AG10803 (cell line): ENCODE data around the gene ABI1.

ENCODE experiments used
- DNase-seq: peaks from one replicate; pipeline ENCODE4 v3.0.0; 2010; ENCODE audit warnings: low read depth
- H3K4me3 ChIP-seq: 2 replicates; pipeline ENCODE4 v1.5.1; 2011; ENCODE audit warnings: mild to moderate bottlenecking, low read length, control low read depth
- TF ChIP-seq, protein P1 (sequence below): conservative IDR thresholded peaks from 2 replicates; pipeline ENCODE4 v1.5.1; 2011; ENCODE audit warnings: mild to moderate bottlenecking, low read length, control low read depth, inconsistent platforms

Gene ABI1

GRCh38 chr10:26804418-26805393 is 56.1 kb downstream of the ABI1 start:
- no peak overlapping the region for H3K4me3 ChIP-seq
- TF ChIP-seq, protein P1, sequence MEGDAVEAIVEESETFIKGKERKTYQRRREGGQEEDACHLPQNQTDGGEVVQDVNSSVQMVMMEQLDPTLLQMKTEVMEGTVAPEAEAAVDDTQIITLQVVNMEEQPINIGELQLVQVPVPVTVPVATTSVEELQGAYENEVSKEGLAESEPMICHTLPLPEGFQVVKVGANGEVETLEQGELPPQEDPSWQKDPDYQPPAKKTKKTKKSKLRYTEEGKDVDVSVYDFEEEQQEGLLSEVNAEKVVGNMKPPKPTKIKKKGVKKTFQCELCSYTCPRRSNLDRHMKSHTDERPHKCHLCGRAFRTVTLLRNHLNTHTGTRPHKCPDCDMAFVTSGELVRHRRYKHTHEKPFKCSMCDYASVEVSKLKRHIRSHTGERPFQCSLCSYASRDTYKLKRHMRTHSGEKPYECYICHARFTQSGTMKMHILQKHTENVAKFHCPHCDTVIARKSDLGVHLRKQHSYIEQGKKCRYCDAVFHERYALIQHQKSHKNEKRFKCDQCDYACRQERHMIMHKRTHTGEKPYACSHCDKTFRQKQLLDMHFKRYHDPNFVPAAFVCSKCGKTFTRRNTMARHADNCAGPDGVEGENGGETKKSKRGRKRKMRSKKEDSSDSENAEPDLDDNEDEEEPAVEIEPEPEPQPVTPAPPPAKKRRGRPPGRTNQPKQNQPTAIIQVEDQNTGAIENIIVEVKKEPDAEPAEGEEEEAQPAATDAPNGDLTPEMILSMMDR, result no peak
- DNase-seq, result no peak

- no peak for DNase-seq
- H3K4me3 ChIP-seq, result no peak overlapping the region
- TF ChIP-seq, protein P1, result no peak
These were observed 56.9 kb downstream of the ABI1 start for GRCh38 chr10:26803849-26804248.

DNA sequence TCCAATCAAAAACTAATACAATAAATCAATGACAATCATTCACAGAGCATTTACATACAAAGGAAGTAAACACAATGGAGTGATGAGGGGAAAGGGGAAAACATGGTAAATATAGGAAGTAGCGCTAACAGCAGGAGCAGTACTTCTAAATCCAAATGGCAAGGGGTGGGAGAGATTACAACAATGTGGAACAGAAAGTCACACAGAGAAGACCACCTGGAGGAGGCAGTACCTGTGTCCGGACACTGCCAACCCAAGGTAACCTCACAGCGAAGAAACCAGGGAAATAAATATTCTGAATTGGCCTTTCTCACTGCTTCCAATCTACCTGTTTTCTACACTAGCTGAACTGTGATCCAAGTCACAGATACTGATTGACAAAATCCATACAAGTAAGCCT is 58.2 kb downstream of the ABI1 start:
- DNase-seq, result no peak
- TF ChIP-seq, protein P1, result no peak
- H3K4me3 ChIP-seq, result no peak overlapping the region

DNA sequence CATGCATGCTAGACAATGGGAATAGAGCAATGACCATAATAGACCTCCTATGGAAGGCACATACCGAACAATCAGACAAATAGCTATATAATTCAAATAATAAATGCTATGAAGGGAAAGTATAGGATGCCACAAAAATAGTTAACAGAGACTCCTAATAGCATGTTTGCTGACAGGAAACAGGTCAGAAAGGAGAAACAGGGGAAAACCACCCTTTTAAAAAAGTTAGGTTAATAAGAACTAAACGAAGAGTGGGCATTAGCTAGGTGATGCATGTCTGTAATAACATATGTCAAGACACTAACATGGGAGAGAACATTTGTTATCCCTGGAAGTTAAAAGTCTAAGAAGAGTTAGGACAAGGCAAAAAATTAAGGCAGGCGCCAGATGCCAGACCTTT is 58.9 kb downstream of the ABI1 start:
- no peak overlapping the region for H3K4me3 ChIP-seq
- TF ChIP-seq, protein P1, result no peak
- DNase-seq, result no peak

DNA sequence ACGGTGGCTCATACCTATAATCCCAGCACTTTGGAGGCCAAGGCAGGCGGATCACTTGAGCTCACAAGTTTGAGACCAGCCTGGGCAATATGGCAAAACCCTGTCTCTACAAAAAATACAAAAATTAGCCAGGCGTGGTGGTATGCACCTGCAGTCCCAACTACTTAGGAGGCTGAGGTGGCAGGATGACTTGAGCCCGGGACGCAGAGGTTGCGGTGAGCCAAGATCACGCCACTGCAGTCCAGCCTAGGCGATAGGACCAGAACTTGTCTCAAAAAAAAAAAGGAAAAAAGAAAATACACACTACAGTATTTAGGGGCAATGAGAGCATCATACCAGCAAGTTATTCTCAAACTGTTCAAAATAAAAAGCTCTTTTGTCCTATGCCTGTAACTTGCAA is 59.5 kb downstream of the ABI1 start:
- TF ChIP-seq, protein P1, result no peak
- no peak for DNase-seq
- H3K4me3 ChIP-seq, result no peak overlapping the region

DNA sequence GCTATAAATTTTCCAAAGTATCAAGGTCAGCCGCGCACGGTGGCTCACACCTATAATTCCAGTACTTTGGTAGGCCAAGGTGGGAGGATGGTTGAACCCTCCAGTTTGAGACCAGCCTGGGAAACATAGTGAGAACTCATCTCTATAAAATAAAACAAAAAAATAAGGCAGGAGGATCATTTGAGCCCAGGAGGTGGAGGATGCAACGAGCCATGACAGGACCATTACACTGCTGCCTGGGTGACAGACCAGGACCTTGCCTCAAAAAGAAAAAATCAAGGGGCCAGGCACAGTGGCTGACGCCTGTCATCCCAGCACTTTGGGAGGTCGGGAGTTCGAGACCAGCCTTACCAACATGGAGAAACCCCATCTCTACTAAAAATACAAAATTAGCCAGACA is 60.3 kb downstream of the ABI1 start:
- H3K4me3 ChIP-seq, result no peak overlapping the region
- DNase-seq, result no peak
- TF ChIP-seq, protein P1, result no peak

- no peak overlapping the region for H3K4me3 ChIP-seq
- no peak for DNase-seq
- TF ChIP-seq, protein P1, result no peak
These were observed 61.4 kb downstream of the ABI1 start for GRCh38 chr10:26799342-26799741.
